HG02970 (cell line): ENCODE results near the gene PRKCQ.
"Not testable (repeated sequence)": the region's sequence is repeated elsewhere in the genome, so short reads cannot be mapped to it uniquely, and the experiment has no call there.

Source experiments
- ATAC-seq: cut with Tn5 transposase; IDR thresholded peaks from one replicate; pipeline ENCODE4 v1.9.1; 2021; ENCODE audit warnings: mild to moderate bottlenecking, moderate library complexity, moderate number of reproducible peaks; ENCODE audit not compliant: unreplicated experiment, low FRiP score

PRKCQ gene

GRCh38 chr10:6497620-6498019 lies 82.5 kb downstream of the PRKCQ start:
- no peak for ATAC-seq

GRCh38 chr10:6494936-6495592 lies 85.0 kb downstream of the PRKCQ start:
- ATAC-seq = no peak

GRCh38 chr10:6494442-6494819 lies 85.6 kb downstream of the PRKCQ start:
- no peak for ATAC-seq

- no peak for ATAC-seq
Observed at GRCh38 chr10:6493521-6494441, 86.3 kb downstream of the PRKCQ start.

- ATAC-seq = no peak
Observed at GRCh38 chr10:6492896-6493295, 87.2 kb downstream of the PRKCQ start.

GRCh38 chr10:6491841-6492609 lies 88.1 kb downstream of the PRKCQ start:
- ATAC-seq = no peak

GRCh38 chr10:6490614-6491013 lies 89.5 kb downstream of the PRKCQ start:
- no peak for ATAC-seq

GRCh38 chr10:6487920-6488319 lies 92.2 kb downstream of the PRKCQ start:
- no peak for ATAC-seq

GRCh38 chr10:6486309-6486708 lies 93.8 kb downstream of the PRKCQ start:
- no peak for ATAC-seq

- ATAC-seq = no peak
Observed at GRCh38 chr10:6482737-6483357, 97.2 kb downstream of the PRKCQ start.

GRCh38 chr10:6478722-6479121 lies 101.4 kb downstream of the PRKCQ start:
- no peak for ATAC-seq

- ATAC-seq = no peak
Observed at GRCh38 chr10:6476989-6477388, 103.1 kb downstream of the PRKCQ start.

- ATAC-seq = no peak
Observed at GRCh38 chr10:6474871-6475270, 105.2 kb downstream of the PRKCQ start.

GRCh38 chr10:6473901-6474370 lies 106.1 kb downstream of the PRKCQ start:
- no peak for ATAC-seq

- ATAC-seq = no peak
Observed at GRCh38 chr10:6473430-6473829, 106.6 kb downstream of the PRKCQ start.

- ATAC-seq = not testable (repeated sequence)
Observed at GRCh38 chr10:6472710-6473005, 107.4 kb downstream of the PRKCQ start.

GRCh38 chr10:6470894-6471618 lies 109.0 kb downstream of the PRKCQ start:
- no peak for ATAC-seq

GRCh38 chr10:6469661-6470060 lies 110.4 kb downstream of the PRKCQ start:
- no peak for ATAC-seq

- no peak for ATAC-seq
Observed at GRCh38 chr10:6465854-6466601, 114.0 kb downstream of the PRKCQ start.
